GM23248 (cell line): ENCODE measurements around the gene PTGS1.

Source experiments
- EZH2 ChIP-seq: fragments of 200-600 bp; sonication (generic); IDR thresholded peaks from 2 replicates; pipeline ENCODE4 v1.6.1; 2018; ENCODE audit warnings: antibody characterized with exemption, mild to moderate bottlenecking; ENCODE audit not compliant: insufficient read depth, poor library complexity, severe bottlenecking
- EZH2phosphoT487 ChIP-seq: fragments of 200-600 bp; sonication (generic); IDR thresholded peaks from 2 replicates; pipeline ENCODE4 v1.6.1; 2018; ENCODE audit warnings: antibody characterized with exemption, moderate library complexity, mild to moderate bottlenecking, low read depth; ENCODE audit not compliant: insufficient read depth

- TF ChIP-seq EZH2 (no peak), EZH2phosphoT487 (no peak)
Measured at GRCh38 chr9:122348791-122349190, 22.0 kb upstream of the PTGS1 start.
